Liver (tissue), 3 donors: ENCODE data around the gene TNN.

Experiments used
- ATF3 ChIP-seq: IDR thresholded peaks from 2 replicates; pipeline ENCODE4 v1.6.1; 2016; ENCODE audit warnings: antibody characterized with exemption
- CTCF ChIP-seq: fragments of 150-350 bp; IDR thresholded peaks from 2 replicates; pipeline ENCODE4 v1.5.1; 2017; ENCODE audit warnings: improper control_type of control experiment, low read depth, low read length; ENCODE audit not compliant: missing input control
- FOXA1 ChIP-seq: IDR thresholded peaks from 2 replicates; pipeline ENCODE4 v1.6.1; 2016; ENCODE audit warnings: antibody characterized with exemption
- HNF4A ChIP-seq, 2 donors: conservative IDR thresholded peaks; 2 replicates each; pipeline ENCODE4 v1.6.1; 2016; ENCODE audit warnings: antibody characterized with exemption in 2 of 2, mild to moderate bottlenecking in 2 of 2
- NR2F2 ChIP-seq: IDR thresholded peaks from 2 replicates; pipeline ENCODE4 v1.6.1; 2016; ENCODE audit warnings: antibody characterized with exemption
- RAD21 ChIP-seq, 2 donors: IDR thresholded peaks; 2 replicates each; pipeline ENCODE4 v1.6.1; 2016; ENCODE audit warnings: antibody characterized with exemption in 2 of 2, mild to moderate bottlenecking in 2 of 2
- REST ChIP-seq: IDR thresholded peaks from 2 replicates; pipeline ENCODE4 v1.6.1; 2016; ENCODE audit warnings: antibody characterized with exemption, mild to moderate bottlenecking
- TAF1 ChIP-seq: conservative IDR thresholded peaks from 2 replicates; pipeline ENCODE4 v1.6.1; 2016; ENCODE audit warnings: antibody characterized with exemption, mild to moderate bottlenecking
- YY1 ChIP-seq: IDR thresholded peaks from 2 replicates; pipeline ENCODE4 v1.6.1; 2016; ENCODE audit warnings: antibody characterized with exemption, mild to moderate bottlenecking
- TF ChIP-seq, protein P1 (sequence below): IDR thresholded peaks from 2 replicates; pipeline ENCODE4 v1.6.1; 2016; ENCODE audit warnings: antibody characterized with exemption
- TF ChIP-seq, protein P2 (sequence below): IDR thresholded peaks from 2 replicates; pipeline ENCODE4 v1.6.1; 2016; ENCODE audit warnings: antibody characterized with exemption
- donor health status: healthy.
- donor health status: healthy.

DNA sequence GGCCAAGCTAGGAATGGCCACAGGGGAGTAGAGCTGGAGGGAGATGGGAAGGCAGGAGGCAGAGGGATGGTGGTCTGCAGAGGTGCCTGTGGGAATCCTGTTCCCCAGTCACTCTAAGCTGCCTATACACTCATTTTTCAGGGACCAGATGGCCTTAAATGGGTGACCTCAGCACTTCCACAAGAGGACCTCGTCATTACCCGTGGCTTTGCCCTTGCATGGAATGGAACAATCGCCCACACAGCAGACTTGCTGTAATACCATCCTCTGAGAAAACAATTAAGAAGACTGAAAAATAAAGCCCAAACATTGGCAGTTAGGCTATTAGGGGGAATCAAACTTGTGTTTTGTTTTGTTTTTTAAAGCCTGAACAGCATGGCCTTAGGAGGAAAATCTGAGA is 12.9 kb upstream of the TNN start:
- no peak for TF ChIP-seq CTCF
- TF ChIP-seq, protein P1, sequence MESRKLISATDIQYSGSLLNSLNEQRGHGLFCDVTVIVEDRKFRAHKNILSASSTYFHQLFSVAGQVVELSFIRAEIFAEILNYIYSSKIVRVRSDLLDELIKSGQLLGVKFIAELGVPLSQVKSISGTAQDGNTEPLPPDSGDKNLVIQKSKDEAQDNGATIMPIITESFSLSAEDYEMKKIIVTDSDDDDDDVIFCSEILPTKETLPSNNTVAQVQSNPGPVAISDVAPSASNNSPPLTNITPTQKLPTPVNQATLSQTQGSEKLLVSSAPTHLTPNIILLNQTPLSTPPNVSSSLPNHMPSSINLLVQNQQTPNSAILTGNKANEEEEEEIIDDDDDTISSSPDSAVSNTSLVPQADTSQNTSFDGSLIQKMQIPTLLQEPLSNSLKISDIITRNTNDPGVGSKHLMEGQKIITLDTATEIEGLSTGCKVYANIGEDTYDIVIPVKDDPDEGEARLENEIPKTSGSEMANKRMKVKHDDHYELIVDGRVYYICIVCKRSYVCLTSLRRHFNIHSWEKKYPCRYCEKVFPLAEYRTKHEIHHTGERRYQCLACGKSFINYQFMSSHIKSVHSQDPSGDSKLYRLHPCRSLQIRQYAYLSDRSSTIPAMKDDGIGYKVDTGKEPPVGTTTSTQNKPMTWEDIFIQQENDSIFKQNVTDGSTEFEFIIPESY: no peak
- no peak for TF ChIP-seq YY1
- TF ChIP-seq, protein P2, sequence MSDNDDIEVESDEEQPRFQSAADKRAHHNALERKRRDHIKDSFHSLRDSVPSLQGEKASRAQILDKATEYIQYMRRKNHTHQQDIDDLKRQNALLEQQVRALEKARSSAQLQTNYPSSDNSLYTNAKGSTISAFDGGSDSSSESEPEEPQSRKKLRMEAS: no peak
- no peak for TF ChIP-seq RAD21 (IDR thresholded peaks at IDR 0.05)
- TF ChIP-seq HNF4A (conservative IDR thresholded peaks at IDR 0.05): no peak
- TF ChIP-seq REST: no peak
- no peak for TF ChIP-seq FOXA1
- no peak for TF ChIP-seq TAF1
- TF ChIP-seq ATF3: no peak
- TF ChIP-seq NR2F2: no peak
